GM21360 (cell line): Measurements from ENCODE around the gene AMN.
A peak's percentile ranks its signal among the peaks of the same experiment; 100 is the strongest.
"Not testable (repeated sequence)": the region's sequence is repeated elsewhere in the genome, so short reads cannot be mapped to it uniquely, and the experiment has no call there.

Experiments used
- ATAC-seq: cut with Tn5 transposase; IDR thresholded peaks from one replicate; pipeline ENCODE4 v1.9.1; 2021; ENCODE audit warnings: mild to moderate bottlenecking, moderate library complexity; ENCODE audit not compliant: unreplicated experiment

AMN gene

GRCh38 chr14:102911991-102912761 lies 10.3 kb upstream of the AMN start:
- ATAC-seq, result no peak

DNA sequence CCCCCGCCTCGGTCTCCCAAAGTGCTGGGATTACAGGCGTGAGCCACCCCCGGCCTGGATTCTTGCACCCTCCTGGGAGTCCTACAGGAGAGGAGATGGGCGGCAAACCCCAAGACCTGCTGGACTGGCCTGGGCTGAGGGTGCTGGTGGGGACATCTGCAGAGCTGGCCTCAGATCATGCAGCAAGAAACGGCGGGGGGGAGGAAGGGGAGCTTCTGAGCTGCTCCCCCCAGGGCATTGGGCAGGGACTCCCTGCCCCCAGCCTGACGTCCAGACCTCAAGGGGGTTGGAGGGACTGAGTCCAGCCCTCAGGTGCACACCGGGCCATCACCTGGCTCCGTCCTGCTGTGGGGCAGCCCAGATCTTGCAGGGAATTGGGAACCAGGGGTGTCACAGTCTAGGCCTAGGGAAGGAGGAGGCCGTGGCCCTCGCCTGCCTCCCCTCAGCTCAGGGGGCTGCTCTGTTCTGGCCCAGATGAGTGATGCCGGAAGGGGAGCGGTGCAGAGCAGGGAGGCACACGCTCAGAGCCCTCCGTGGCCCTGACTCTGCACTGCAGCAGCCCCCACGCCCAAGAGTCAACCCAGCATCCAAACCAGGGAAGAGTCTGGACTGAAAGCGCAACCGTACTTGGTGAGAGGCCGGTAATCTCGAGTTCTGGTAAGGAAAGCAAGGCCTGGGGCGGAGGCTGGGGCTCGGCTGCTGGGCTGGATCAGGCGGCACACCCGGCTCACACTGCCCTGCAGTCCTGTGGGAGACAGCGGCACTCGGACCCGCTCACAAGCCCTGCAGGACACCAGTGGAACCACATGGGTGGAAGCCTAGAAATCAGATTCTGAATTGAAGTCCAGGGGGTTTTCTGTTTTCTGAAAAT lies 8.9 kb upstream of the AMN start:
- ATAC-seq, result no peak

GRCh38 chr14:102914474-102915291 lies 7.8 kb upstream of the AMN start:
- no peak for ATAC-seq

DNA sequence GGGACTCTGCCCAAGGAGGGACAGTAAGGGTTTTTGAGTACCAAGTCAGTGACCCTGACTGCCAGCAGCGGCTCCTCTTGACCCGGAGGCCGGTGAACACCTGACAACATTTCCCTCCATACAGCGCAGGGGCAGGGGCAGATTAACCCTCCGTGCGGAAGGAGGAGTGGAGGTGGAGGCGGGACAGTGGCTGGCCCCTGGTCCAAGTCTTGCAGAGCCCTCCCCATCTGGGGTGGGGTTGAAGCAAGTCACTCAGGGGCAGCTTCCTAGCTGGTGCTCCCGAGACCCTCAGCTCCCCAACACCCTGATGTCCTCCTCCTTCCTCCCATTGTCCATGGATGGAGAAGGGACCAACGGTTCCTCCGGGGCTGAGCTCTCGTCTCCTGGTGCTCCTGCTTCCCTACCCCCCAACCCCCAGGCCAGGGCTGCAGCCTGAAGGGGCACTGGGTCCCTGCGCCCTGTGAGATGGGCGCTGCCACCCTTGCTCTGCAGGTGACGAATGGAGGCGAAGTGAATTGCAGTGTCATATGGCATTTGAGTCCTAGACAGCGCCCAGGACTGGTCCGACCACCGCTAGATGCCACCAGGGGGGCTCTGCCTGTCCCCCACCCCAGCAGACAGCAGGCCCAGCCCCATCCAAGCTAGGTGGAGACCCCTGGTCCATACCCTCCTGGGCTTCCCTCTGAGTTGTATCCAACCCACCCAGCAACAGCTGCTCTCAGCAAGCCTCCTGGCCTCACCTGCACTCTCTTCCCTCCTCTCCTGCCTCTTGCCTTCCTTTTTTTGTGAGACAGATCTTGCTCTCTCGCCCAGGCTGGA lies 7.0 kb upstream of the AMN start:
- no peak for ATAC-seq

- no peak for ATAC-seq
Measured at GRCh38 chr14:102916347-102917055, 6.0 kb upstream of the AMN start.

- ATAC-seq, result no peak
Measured at GRCh38 chr14:102917056-102917385, 5.4 kb upstream of the AMN start.

- ATAC-seq, result peak; percentile 41
Measured at GRCh38 chr14:102917469-102918211, 4.8 kb upstream of the AMN start.

DNA sequence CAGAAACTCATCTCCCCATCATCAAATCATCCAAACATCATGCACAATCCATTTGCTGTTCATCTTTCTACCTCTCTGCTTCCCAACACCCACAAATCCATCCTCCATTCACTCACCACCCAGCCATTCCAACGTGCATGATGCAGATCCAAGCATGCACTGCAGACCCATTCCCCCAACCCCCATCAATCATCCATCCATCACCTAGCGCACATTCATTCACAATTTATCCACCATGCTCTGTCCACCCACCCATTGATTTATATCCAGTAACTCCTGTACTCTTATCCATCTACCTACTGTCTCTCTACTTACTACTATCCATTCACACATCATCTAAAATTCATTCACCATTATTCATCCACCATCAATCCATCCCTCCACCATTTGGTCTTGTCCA lies 4.0 kb upstream of the AMN start:
- ATAC-seq, result no peak

- no peak for ATAC-seq
Measured at GRCh38 chr14:102920273-102920997, 2.0 kb upstream of the AMN start.

DNA sequence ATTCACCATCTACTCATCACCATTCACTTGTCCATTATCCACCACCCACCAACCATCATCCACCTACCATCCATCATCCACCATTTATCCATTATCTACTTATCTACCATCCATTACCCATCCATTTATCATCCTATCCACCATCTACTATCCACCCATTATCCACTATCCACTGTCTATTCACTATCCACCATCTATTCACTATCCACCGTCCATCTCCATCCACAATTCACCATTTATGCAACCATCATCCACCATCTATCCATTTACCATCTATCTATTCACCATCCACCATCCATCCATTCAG lies 1.5 kb upstream of the AMN start:
- no peak for ATAC-seq

- no peak for ATAC-seq
Measured at GRCh38 chr14:102923201-102923924, 900 bp downstream of the AMN start.

- no peak for ATAC-seq
Measured at GRCh38 chr14:102923925-102924486, 1.5 kb downstream of the AMN start.

DNA sequence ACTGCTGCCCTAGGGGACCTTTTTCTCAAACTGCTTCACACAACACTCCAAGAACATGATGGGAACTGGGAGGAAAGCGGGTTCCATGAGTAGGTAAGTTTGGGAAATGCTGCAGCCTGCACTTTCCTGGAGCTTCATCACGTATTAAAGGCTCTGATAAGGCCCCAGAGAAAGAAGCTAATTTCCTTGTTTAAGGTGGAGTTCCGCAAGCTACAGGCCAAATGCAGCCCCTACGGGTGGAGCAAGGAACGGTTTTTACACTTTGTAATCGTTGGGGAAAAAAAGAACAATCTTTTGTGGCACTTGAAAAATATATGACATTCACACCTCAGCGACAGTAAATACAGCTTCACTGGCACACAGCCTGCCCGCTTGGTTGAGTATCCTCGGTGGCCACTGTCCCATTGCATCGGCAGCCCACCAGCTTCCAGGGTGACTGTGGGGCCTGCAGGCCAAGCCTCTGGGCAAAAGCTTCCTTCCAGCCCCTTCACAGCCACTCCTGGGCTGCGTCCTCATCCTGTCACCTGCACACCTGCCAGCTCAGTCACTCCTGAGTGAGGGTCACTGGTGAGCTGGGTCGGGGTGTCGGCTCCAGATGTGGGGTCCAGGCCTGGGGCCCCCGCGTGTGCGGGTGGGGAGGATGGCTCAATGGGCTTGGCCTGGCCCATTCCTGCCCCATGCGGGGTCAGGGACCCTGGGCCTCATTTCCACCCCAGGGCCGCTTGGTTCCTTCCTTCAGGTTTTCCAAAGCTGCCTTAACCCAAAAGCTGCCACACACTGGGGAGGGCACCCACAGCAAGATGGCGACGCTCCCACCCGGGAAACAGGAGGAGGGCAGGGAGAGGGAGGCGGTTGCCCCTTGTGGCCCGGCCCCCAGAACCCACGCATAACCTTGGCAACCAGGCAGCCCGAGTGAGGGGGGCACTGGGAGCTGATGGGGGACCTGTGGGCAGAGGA lies 2.4 kb downstream of the AMN start:
- ATAC-seq, result no peak

DNA sequence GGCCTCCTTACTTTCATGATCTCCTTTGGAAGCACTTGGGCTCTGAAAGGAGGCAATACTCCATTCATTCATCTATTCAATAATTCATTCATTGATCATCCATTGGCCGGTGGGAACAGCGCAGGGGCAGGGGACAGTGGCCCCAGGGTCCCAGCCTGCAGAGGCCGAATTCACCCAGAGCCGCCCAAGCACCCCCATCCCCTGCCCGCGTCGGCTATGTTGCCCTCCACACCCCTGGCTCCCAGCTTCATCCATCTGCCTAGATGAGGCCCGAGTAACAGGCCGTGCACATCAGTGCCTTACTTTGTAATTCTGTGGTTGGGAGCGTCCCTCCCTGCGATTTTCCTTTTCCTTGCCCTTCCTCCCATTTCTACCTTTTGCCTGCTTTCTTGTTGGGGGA lies 3.2 kb downstream of the AMN start:
- ATAC-seq, result no peak

DNA sequence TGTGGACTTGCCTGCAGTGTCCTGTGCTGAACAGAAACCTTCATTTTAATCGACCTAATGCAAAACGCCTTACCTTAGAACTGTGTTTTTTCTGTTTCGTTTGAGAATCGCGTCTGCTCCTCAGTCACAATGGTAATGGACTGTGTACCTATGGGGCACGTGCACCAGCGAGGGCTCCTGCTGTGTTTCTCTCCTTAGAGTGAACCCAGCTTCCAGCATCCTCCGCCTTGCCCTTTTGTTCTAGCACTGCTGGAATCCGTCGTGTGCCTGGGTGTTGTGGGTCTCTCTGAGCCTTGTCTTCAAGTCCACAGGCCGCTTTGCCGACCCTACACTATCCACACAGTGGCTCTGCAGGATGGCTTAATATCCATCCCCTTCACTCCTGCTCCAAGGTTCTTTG lies 3.6 kb downstream of the AMN start:
- ATAC-seq, result no peak

DNA sequence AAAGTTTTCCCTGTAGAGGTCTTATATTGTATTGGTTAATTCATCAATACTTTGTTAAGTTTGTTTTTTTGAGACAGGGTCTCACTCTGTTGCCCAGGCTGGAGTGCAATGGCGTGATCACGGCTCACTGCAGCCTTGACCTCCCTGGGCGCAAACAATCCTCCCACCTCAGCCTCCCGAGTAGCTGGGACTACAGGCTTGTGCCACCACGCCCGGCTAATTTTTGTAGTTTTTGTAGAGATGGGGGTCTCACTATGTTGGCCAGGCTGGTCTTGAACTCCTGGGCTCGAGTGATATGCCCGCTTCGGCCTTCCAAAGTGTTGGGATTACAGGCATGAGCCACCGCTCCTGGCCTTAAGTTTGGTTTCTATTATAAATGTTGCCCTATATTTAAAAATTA lies 4.4 kb downstream of the AMN start:
- ATAC-seq, result not testable (repeated sequence)
